A549 (cell line): ENCODE results near the gene NFIX. TPM values are rescaled to one million over a fixed set of nuclear protein-coding genes. Genes with fewer than 3 reads are reported as not detected.

Experiments
- ATAC-seq, 2 experiments: fragments of 200-7000 bp in 1 of 2; fragments of >200 bp in 1 of 2; cut with Nextera tagmentation in 1 of 2; cut with Tn5 transposase in 1 of 2; 3 replicates each; pipeline versions ENCODE4 v1.8.0 to v1.9.1; 2018 to 2020; ENCODE audit warnings: mild to moderate bottlenecking in 1 of 2, moderate library complexity in 1 of 2
- CTCF ChIA-PET: fragments of 300-600 bp; sonication (Branson Sonifier 250); formaldehyde crosslinking; extraction: SDS; loops from one replicate; lab custom pipeline; 2021; ENCODE audit warnings: antibody characterized with exemption, inconsistent platforms; lab: Yijun Ruan, JAX
- POLR2A ChIA-PET: fragments of 350-600 bp; formaldehyde crosslinking; extraction: SDS; loops from one replicate; lab custom pipeline; 2021; ENCODE audit warnings: antibody characterized with exemption, inconsistent platforms; lab: Yijun Ruan, JAX
- DNase-seq, 2 experiments: peaks; one replicate each; pipeline versions ENCODE4 v3.0.0 to v3.0.0-alpha.2; 2011 to 2016; ENCODE audit warnings: low read depth in 1 of 2, low spot score in 1 of 2
- FAIRE-seq: peaks from 2 replicates; lab custom pipeline; 2011; peaks lifted over from hg19 to GRCh38; lab: Jason Lieb, UNC
- H3K27ac ChIP-seq, 2 experiments: fragments of >200 bp; sonication (Bioruptor Twin); formaldehyde crosslinking; 3 replicates each; pipeline ENCODE4 v1.5.1; 2016 to 2017
- H3K4me1 ChIP-seq: fragments of >200 bp; sonication (Bioruptor Twin); formaldehyde crosslinking; 3 replicates; pipeline ENCODE4 v1.6.1; 2016
- H3K4me2 ChIP-seq: fragments of >200 bp; sonication (Bioruptor Twin); formaldehyde crosslinking; 3 replicates; pipeline ENCODE4 v1.6.1; 2016
- H3K4me3 ChIP-seq: fragments of >200 bp; sonication (Bioruptor Twin); formaldehyde crosslinking; 3 replicates; pipeline ENCODE4 v1.5.1; 2016
- H3K9me3 ChIP-seq: fragments of >200 bp; sonication (Bioruptor Twin); formaldehyde crosslinking; 3 replicates; pipeline ENCODE4 v1.6.1; 2016
- BHLHE40 ChIP-seq: IDR thresholded peaks from 2 replicates; pipeline ENCODE4 v1.6.1; 2012; ENCODE audit warnings: low read depth, low read length, inconsistent platforms
- CBX8 ChIP-seq: fragments of 200-600 bp; sonication (generic); IDR thresholded peaks from 2 replicates; pipeline ENCODE4 v1.6.1; 2016
- EHMT2 ChIP-seq: fragments of 200-600 bp; sonication (generic); IDR thresholded peaks from 2 replicates; pipeline ENCODE4 v1.6.1; 2016; ENCODE audit warnings: antibody characterized with exemption, low read depth, mild to moderate bottlenecking, moderate library complexity
- ESRRA ChIP-seq: fragments of 150-350 bp; IDR thresholded peaks from 2 replicates; pipeline ENCODE4 v1.6.1; 2014; ENCODE audit warnings: mild to moderate bottlenecking, low read length, borderline replicate concordance
- HDAC2 ChIP-seq: fragments of 200-600 bp; sonication (generic); IDR thresholded peaks from 2 replicates; pipeline ENCODE4 v1.6.1; 2016
- JUN ChIP-seq, 2 experiments: fragments of >200 bp; sonication (Bioruptor Twin); formaldehyde crosslinking; IDR thresholded peaks; 2 replicates in 1 of 2; 3 replicates in 1 of 2; pipeline ENCODE4 v1.6.1; 2016 to 2017
- JUNB ChIP-seq: fragments of >200 bp; sonication (Bioruptor Twin); formaldehyde crosslinking; IDR thresholded peaks from 2 replicates; pipeline ENCODE4 v1.6.1; 2016
- KDM1A ChIP-seq: fragments of 200-600 bp; sonication (generic); IDR thresholded peaks from 2 replicates; pipeline ENCODE4 v1.6.1; 2016; ENCODE audit warnings: low read depth, mild to moderate bottlenecking
- KDM5A ChIP-seq: fragments of 200-600 bp; sonication (generic); IDR thresholded peaks from 2 replicates; pipeline ENCODE4 v1.6.1; 2016; ENCODE audit warnings: antibody characterized with exemption, mild to moderate bottlenecking
- MAFK ChIP-seq: fragments of 450-650 bp; IDR thresholded peaks from 2 replicates; pipeline ENCODE4 v1.6.1; 2014; ENCODE audit not compliant: partially characterized antibody
- MAZ ChIP-seq: fragments of 150-350 bp; IDR thresholded peaks from 2 replicates; pipeline ENCODE4 v1.6.1; 2014; ENCODE audit warnings: antibody characterized with exemption, low read depth, low read length, borderline replicate concordance
- MYC ChIP-seq: IDR thresholded peaks from 2 replicates; pipeline ENCODE4 v1.6.1; 2012; ENCODE audit warnings: mild to moderate bottlenecking, inconsistent platforms, low read length, improper control_type of control experiment, borderline replicate concordance
- NPAS2 ChIP-seq: fragments of 250-450 bp; sonication (Bioruptor Pico); IDR thresholded peaks from 2 replicates; pipeline ENCODE4 v1.8.0; 2022; ENCODE audit warnings: mild to moderate bottlenecking, moderate library complexity, borderline replicate concordance
- NR3C1 ChIP-seq: fragments of >200 bp; sonication (Bioruptor Twin); formaldehyde crosslinking; IDR thresholded peaks from 3 replicates; pipeline ENCODE4 v1.6.1; 2017
- POLR2AphosphoS2 ChIP-seq: conservative IDR thresholded peaks from 2 replicates; pipeline ENCODE4 v1.6.1; 2012; ENCODE audit warnings: low read length, improper control_type of control experiment, inconsistent platforms
- RARB ChIP-seq: fragments of 250-450 bp; sonication (Bioruptor Pico); IDR thresholded peaks from 2 replicates; pipeline ENCODE4 v1.8.0; 2021; ENCODE audit warnings: mild to moderate bottlenecking, moderate library complexity
- RNF2 ChIP-seq: fragments of 200-600 bp; sonication (generic); IDR thresholded peaks from 2 replicates; pipeline ENCODE4 v1.6.1; 2016; ENCODE audit warnings: low read depth, mild to moderate bottlenecking, antibody characterized with exemption, moderate library complexity, borderline replicate concordance
- SMC3 ChIP-seq: fragments of >200 bp; sonication (Bioruptor Twin); formaldehyde crosslinking; IDR thresholded peaks from 3 replicates; pipeline ENCODE4 v1.6.1; 2018; ENCODE audit warnings: inconsistent platforms
- SREBF2 ChIP-seq: fragments of 450-650 bp; IDR thresholded peaks from 2 replicates; pipeline ENCODE4 v1.6.1; 2014; ENCODE audit warnings: mild to moderate bottlenecking, moderate library complexity
- TP53 ChIP-seq: fragments of 250-450 bp; sonication (Bioruptor Pico); IDR thresholded peaks from 2 replicates; pipeline ENCODE4 v1.5.0; 2021; ENCODE audit warnings: mild to moderate bottlenecking, moderate library complexity
- ZC3H11A ChIP-seq: fragments of 450-650 bp; IDR thresholded peaks from 2 replicates; pipeline ENCODE4 v1.6.1; 2014; ENCODE audit warnings: antibody characterized with exemption, mild to moderate bottlenecking
- ZFP36 ChIP-seq: fragments of 450-650 bp; IDR thresholded peaks from 2 replicates; pipeline ENCODE4 v1.6.1; 2014; ENCODE audit warnings: borderline replicate concordance; ENCODE audit not compliant: partially characterized antibody
- WGBS: methylation state at CpG from one replicate; pipeline ENCODE4 v1.1.6; 2017; ENCODE audit errors: missing lambda C conversion rate; 5-methylcytosine and 5-hydroxymethylcytosine counted together
- polyA plus RNA-seq, 4 experiments: library from polyadenylated mRNA; depleted of rRNA in 3 of 4; stranded (reverse); fragments of >200 nt; fragmentation: RNase III in 1 of 4; extraction: RNeasy Plus Mini Kit Qiagen cat#74134 plus additional on column Dnase treatment in 1 of 4; gene quantifications; 2 replicates in 3 of 4; 3 replicates in 1 of 4; pipeline ENCODE4 v1.2.3, GENCODE V29; 2011 to 2017
- TF ChIP-seq, protein P1 (sequence below): fragments of 150-350 bp; IDR thresholded peaks from 2 replicates; pipeline ENCODE4 v1.6.1; 2014; ENCODE audit warnings: low read depth, mild to moderate bottlenecking, low read length
- TF ChIP-seq, protein P2 (sequence below): fragments of 250-450 bp; sonication (Bioruptor Pico); IDR thresholded peaks from 2 replicates; pipeline ENCODE4 v1.5.0; 2020; ENCODE audit warnings: low read depth, mild to moderate bottlenecking, moderate library complexity
- TF ChIP-seq, protein P3 (sequence below): fragments of >200 bp; sonication (Bioruptor Twin); formaldehyde crosslinking; IDR thresholded peaks from 3 replicates; pipeline ENCODE4 v1.6.1; 2016
- TF ChIP-seq, protein P4 (sequence below): IDR thresholded peaks from 2 replicates; pipeline ENCODE4 v1.6.1; 2012; ENCODE audit warnings: low read depth, borderline replicate concordance
- TF ChIP-seq, protein P5 (sequence below): IDR thresholded peaks from 2 replicates; pipeline ENCODE4 v1.6.1; 2012

Gene NFIX
- polyA plus RNA-seq, 2 of the 4 experiments (the other 2 are of a cell fraction), result 0.52 to 3.0 TPM

DNA sequence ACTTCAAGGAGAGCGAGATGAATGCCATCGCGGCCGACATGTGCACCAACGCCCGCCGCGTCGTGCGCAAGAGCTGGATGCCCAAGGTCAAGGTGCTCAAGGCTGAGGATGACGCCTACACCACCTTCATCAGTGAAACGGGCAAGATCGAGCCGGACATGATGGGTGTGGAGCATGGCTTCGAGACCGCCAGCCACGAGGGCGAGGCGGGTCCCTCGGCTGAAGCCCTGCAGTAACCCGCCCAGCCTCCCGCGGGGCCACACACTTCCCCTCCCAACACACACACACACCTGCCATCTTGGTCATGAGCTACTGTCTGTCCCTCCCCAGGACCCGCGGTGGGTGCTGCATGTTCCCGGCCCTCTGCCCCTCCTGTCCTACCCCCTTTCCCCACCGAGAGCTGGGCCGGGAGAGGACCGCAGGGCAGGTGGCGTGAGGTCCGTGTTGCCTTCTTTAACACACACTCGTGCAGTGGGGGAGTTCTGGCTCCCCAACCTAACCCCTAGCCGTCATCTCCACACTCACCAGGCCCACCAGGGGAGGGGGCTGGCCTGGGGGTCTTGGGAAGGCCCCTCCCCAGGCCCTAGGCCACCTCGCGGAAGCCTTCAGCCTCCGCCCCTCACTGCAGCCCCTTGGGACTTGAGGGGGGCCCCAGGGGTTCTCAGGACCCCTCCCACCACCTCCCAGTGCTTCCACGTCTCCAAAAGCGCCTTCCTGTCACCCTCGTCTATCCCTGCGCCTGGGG lies 143.1 kb downstream of the NFIX start:
- no peak overlapping the region for H3K4me3 ChIP-seq
- no peak for FAIRE-seq
- no peak for TF ChIP-seq SMC3
- TF ChIP-seq JUN (IDR thresholded peaks at IDR 0.05), result no peak
- no peak for TF ChIP-seq TP53 (CRISPR knock-in tag)
- TF ChIP-seq MAZ, result no peak
- TF ChIP-seq MYC, result no peak
- TF ChIP-seq NR3C1, result no peak
- TF ChIP-seq, protein P1, sequence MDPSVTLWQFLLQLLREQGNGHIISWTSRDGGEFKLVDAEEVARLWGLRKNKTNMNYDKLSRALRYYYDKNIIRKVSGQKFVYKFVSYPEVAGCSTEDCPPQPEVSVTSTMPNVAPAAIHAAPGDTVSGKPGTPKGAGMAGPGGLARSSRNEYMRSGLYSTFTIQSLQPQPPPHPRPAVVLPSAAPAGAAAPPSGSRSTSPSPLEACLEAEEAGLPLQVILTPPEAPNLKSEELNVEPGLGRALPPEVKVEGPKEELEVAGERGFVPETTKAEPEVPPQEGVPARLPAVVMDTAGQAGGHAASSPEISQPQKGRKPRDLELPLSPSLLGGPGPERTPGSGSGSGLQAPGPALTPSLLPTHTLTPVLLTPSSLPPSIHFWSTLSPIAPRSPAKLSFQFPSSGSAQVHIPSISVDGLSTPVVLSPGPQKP, result no peak
- TF ChIP-seq, protein P2, sequence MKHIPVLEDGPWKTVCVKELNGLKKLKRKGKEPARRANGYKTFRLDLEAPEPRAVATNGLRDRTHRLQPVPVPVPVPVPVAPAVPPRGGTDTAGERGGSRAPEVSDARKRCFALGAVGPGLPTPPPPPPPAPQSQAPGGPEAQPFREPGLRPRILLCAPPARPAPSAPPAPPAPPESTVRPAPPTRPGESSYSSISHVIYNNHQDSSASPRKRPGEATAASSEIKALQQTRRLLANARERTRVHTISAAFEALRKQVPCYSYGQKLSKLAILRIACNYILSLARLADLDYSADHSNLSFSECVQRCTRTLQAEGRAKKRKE, result no peak
- TF ChIP-seq CBX8, result no peak
- no peak for TF ChIP-seq NPAS2
- TF ChIP-seq, protein P3, sequence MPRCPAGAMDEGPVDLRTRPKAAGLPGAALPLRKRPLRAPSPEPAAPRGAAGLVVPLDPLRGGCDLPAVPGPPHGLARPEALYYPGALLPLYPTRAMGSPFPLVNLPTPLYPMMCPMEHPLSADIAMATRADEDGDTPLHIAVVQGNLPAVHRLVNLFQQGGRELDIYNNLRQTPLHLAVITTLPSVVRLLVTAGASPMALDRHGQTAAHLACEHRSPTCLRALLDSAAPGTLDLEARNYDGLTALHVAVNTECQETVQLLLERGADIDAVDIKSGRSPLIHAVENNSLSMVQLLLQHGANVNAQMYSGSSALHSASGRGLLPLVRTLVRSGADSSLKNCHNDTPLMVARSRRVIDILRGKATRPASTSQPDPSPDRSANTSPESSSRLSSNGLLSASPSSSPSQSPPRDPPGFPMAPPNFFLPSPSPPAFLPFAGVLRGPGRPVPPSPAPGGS, result no peak
- peaks cover 22% of the 10 kb centered on the region for H3K4me1 ChIP-seq
- H3K4me2 ChIP-seq, result no peak overlapping the region
- no peaks in the 10 kb centered on the region for H3K9me3 ChIP-seq
- no peak for DNase-seq
- 85% methylated on average over 31 of the region's 40 CpGs for WGBS
- ChIA-PET CTCF (interaction anchor here (0.6 to 1.6 kb wide), 2 partner anchors 13 to 161 kb away, joined by 4 to 5 read pairs; no protein-coding TSS in a partner anchor), POLR2A (no interaction called here)
- no peak for ATAC-seq
- H3K27ac ChIP-seq, result no peak overlapping the region

DNA sequence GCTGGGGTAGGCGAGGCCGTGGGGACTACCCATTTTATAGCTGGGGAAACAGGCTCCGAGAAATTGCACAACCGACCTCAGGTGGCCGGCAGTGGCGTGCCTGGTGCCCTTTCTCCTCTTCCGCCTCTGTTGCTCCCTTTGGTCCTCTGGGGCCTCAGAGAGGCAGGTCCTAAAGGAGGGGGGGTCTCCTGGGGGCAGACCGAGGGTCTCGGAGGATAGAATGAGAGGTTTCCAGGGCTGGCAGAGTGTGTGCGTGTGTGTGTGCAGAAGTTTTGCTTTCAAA lies 143.6 kb downstream of the NFIX start:
- H3K4me1 ChIP-seq, result peaks cover 25% of the 10 kb centered on the region
- FAIRE-seq, result no peak
- no peak for TF ChIP-seq HDAC2
- TF ChIP-seq, protein P1, result no peak
- TF ChIP-seq SREBF2, result no peak
- TF ChIP-seq MAZ, result no peak
- no peak for TF ChIP-seq KDM5A
- TF ChIP-seq, protein P4, sequence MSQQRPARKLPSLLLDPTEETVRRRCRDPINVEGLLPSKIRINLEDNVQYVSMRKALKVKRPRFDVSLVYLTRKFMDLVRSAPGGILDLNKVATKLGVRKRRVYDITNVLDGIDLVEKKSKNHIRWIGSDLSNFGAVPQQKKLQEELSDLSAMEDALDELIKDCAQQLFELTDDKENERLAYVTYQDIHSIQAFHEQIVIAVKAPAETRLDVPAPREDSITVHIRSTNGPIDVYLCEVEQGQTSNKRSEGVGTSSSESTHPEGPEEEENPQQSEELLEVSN, result no peak
- TF ChIP-seq KDM1A, result no peak
- no peak for TF ChIP-seq ZC3H11A
- no peak for TF ChIP-seq CBX8
- TF ChIP-seq RARB (CRISPR knock-in tag), result no peak
- TF ChIP-seq POLR2AphosphoS2, result no peak
- TF ChIP-seq ZFP36, result no peak
- TF ChIP-seq RNF2, result no peak
- no peak for TF ChIP-seq BHLHE40
- TF ChIP-seq, protein P5, sequence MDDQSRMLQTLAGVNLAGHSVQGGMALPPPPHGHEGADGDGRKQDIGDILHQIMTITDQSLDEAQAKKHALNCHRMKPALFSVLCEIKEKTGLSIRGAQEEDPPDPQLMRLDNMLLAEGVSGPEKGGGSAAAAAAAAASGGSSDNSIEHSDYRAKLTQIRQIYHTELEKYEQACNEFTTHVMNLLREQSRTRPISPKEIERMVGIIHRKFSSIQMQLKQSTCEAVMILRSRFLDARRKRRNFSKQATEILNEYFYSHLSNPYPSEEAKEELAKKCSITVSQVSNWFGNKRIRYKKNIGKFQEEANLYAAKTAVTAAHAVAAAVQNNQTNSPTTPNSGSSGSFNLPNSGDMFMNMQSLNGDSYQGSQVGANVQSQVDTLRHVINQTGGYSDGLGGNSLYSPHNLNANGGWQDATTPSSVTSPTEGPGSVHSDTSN, result no peak
- TF ChIP-seq EHMT2, result no peak
- TF ChIP-seq JUNB, result no peak
- no peak for TF ChIP-seq ESRRA
- no peak for TF ChIP-seq SMC3
- no peak for TF ChIP-seq MAFK
- no peak overlapping the region for H3K4me3 ChIP-seq
- WGBS, result 77% methylated on average over 7 of the region's 10 CpGs
- POLR2A ChIA-PET, result no interaction called here
- ATAC-seq, result no peak
- no peaks in the 10 kb centered on the region for H3K9me3 ChIP-seq
- no peak for DNase-seq
- no peak overlapping the region; a peak in 1 of 6 replicates for H3K27ac ChIP-seq
- no peak overlapping the region for H3K4me2 ChIP-seq
- CTCF ChIA-PET, result interaction anchor here (0.6 to 1.6 kb wide), 2 partner anchors 13 to 161 kb away, joined by 4 to 5 read pairs; no protein-coding TSS in a partner anchor
